DOHH2 (cell line): ENCODE measurements around the gene GPX4.

Source experiments
- CTCF ChIP-seq: fragments of 200-600 bp; sonication (generic); IDR thresholded peaks from one replicate; pipeline ENCODE4 v1.5.1; 2014; ENCODE audit warnings: antibody characterized with exemption, mild to moderate bottlenecking, low read depth, low read length; ENCODE audit not compliant: poor library complexity, severe bottlenecking
- EZH2phosphoT487 ChIP-seq: fragments of 200-600 bp; sonication (generic); IDR thresholded peaks from 2 replicates; pipeline ENCODE4 v1.6.1; 2017; ENCODE audit warnings: borderline replicate concordance, mild to moderate bottlenecking, antibody characterized with exemption, low read length, moderate library complexity, mixed read lengths

- no peak for TF ChIP-seq CTCF
- no peak for TF ChIP-seq EZH2phosphoT487
Measured at GRCh38 chr19:1117654-1118053, 13.9 kb downstream of the GPX4 start.
